Endothelial cell of umbilical vein (primary cell): ENCODE results near the gene RPS6KA1. TPM values are rescaled to one million over a fixed set of nuclear protein-coding genes. Genes with fewer than 3 reads are reported as not detected.

Source experiments
- BruUV-seq: library from RNA; stranded (reverse); fragments of 400-500 nt; replicated peaks from 2 replicates; lab custom pipeline; 2021; lab: Mats Ljungman, UMichigan
- CTCF ChIA-PET: fragments of 300-600, 350-600 bp; sonication (Branson Sonifier 250); formaldehyde crosslinking; loops from one replicate; lab custom pipeline; 2021; ENCODE audit warnings: antibody characterized with exemption, inconsistent platforms; lab: Charles Lee
- POLR2A ChIA-PET: fragments of 300-600, 350-600 bp; sonication (Branson Sonifier 250); formaldehyde crosslinking; loops from one replicate; lab custom pipeline; 2021; ENCODE audit warnings: antibody characterized with exemption, inconsistent platforms; lab: Charles Lee
- DNase-seq: peaks from one replicate; pipeline ENCODE4 v3.0.0-alpha.2; 2011; ENCODE audit warnings: low read depth, low spot score
- FAIRE-seq: peaks from 2 replicates; lab custom pipeline; 2011; peaks lifted over from hg19 to GRCh38; lab: Jason Lieb, UNC
- H2AFZ ChIP-seq: 2 replicates; pipeline ENCODE4 v1.6.0; 2012; ENCODE audit warnings: low read depth, low read length, control low read depth, inconsistent platforms
- H3K27ac ChIP-seq: 2 replicates; pipeline ENCODE4 v1.5.1; 2011; ENCODE audit warnings: low read depth, mild to moderate bottlenecking, control low read depth, low read length, moderate library complexity; ENCODE audit not compliant: insufficient read depth
- H3K27me3 ChIP-seq, 2 experiments: 2 replicates each; pipeline versions ENCODE4 v1.6.0 to v1.6.1; 2011; ENCODE audit warnings: low read length in 2 of 2, mixed read lengths in 1 of 2; ENCODE audit not compliant: control insufficient read depth in 2 of 2, insufficient read depth in 2 of 2
- H3K36me3 ChIP-seq, 2 experiments: 2 replicates in 1 of 2; 3 replicates in 1 of 2; pipeline ENCODE4 v1.5.1; 2011; ENCODE audit warnings: low read length in 2 of 2, mild to moderate bottlenecking in 1 of 2, moderate library complexity in 1 of 2; ENCODE audit not compliant: control insufficient read depth in 2 of 2, insufficient read depth in 2 of 2; ENCODE audit errors: extremely low read depth in 1 of 2
- H3K4me1 ChIP-seq: 3 replicates; pipeline ENCODE4 v1.5.1; 2011; ENCODE audit warnings: mild to moderate bottlenecking, low read length; ENCODE audit not compliant: control insufficient read depth, insufficient read depth; ENCODE audit errors: extremely low read depth
- H3K4me2 ChIP-seq: 2 replicates; pipeline ENCODE4 v1.6.1; 2011; ENCODE audit warnings: low read length, control low read depth, mixed read lengths; ENCODE audit not compliant: insufficient read depth
- H3K4me3 ChIP-seq, 3 experiments: fragments of 200-600 bp in 1 of 3; sonication (generic), shearing (Covaris generic) in 1 of 3; replicated peaks in 1 of 3; 2 replicates each; pipeline ENCODE4 v1.5.1; 2011 to 2016; ENCODE audit warnings: control low read depth in 3 of 3, low read length in 3 of 3, mild to moderate bottlenecking in 2 of 3, inconsistent platforms in 1 of 3, low read depth in 1 of 3, moderate library complexity in 1 of 3; ENCODE audit not compliant: insufficient read depth in 1 of 3
- H3K79me2 ChIP-seq: 2 replicates; pipeline ENCODE4 v1.6.0; 2012; ENCODE audit warnings: low read length, inconsistent platforms; ENCODE audit not compliant: control insufficient read depth, insufficient read depth
- H3K9ac ChIP-seq: replicated peaks from 2 replicates; pipeline ENCODE3; 2011; ENCODE audit warnings: low read length, control low read depth; ENCODE audit not compliant: insufficient read depth; ENCODE audit errors: extremely low read depth
- H3K9me1 ChIP-seq: replicated peaks from 3 replicates; pipeline ENCODE4 v1.6.0; 2011; ENCODE audit warnings: mild to moderate bottlenecking, low read length; ENCODE audit not compliant: control insufficient read depth, insufficient read depth; ENCODE audit errors: extremely low read depth
- H3K9me3 ChIP-seq: replicated peaks from 2 replicates; pipeline ENCODE4 v1.5.1; 2012; ENCODE audit warnings: low read length, inconsistent platforms; ENCODE audit not compliant: control insufficient read depth, insufficient read depth
- H4K20me1 ChIP-seq: replicated peaks from 2 replicates; pipeline ENCODE3; 2011; ENCODE audit warnings: mild to moderate bottlenecking, low read length; ENCODE audit not compliant: control insufficient read depth, insufficient read depth; ENCODE audit errors: extremely low read depth
- EZH2 ChIP-seq: IDR thresholded peaks from 2 replicates; pipeline ENCODE4 v1.6.1; 2012; ENCODE audit warnings: borderline replicate concordance, low read depth, mild to moderate bottlenecking, moderate library complexity, low read length, inconsistent platforms; ENCODE audit not compliant: severe bottlenecking
- FOS ChIP-seq: IDR thresholded peaks from 2 replicates; pipeline ENCODE4 v1.6.1; 2011; ENCODE audit warnings: mild to moderate bottlenecking, low read length, moderate library complexity, borderline replicate concordance; ENCODE audit not compliant: insufficient read depth
- GATA2 ChIP-seq: IDR thresholded peaks from 2 replicates; pipeline ENCODE4 v1.7.0; 2011; ENCODE audit warnings: low read depth, mild to moderate bottlenecking, moderate library complexity, mixed read lengths, low read length; ENCODE audit not compliant: insufficient read length, insufficient read depth
- JUN ChIP-seq: IDR thresholded peaks from 2 replicates; pipeline ENCODE4 v1.6.1; 2011; ENCODE audit warnings: borderline replicate concordance, low read depth; ENCODE audit not compliant: insufficient read length, insufficient read depth
- MYC ChIP-seq: IDR thresholded peaks from one replicate; pipeline ENCODE4 v1.6.1; 2011; ENCODE audit warnings: mild to moderate bottlenecking, low read depth, low read length
- POLR2A ChIP-seq: IDR thresholded peaks from 2 replicates; pipeline ENCODE4 v1.6.1; 2012; ENCODE audit warnings: low read depth, mild to moderate bottlenecking, control low read depth, low read length
- POLR2AphosphoS5 ChIP-seq: IDR thresholded peaks from 2 replicates; pipeline ENCODE4 v1.6.1; 2012; ENCODE audit warnings: low read depth, mild to moderate bottlenecking, control low read depth, low read length, moderate library complexity; ENCODE audit not compliant: insufficient read depth
- dilution Hi-C: fragments of 300-500 bp; cut with MboI; formaldehyde crosslinking; loops from one replicate; pipeline ENCODE4 v1.15.0; 2019; ENCODE audit warnings: low sequenced_read_pairs; ENCODE audit not compliant: extremely low pct_ligation_motif_present
- intact Hi-C: fragments of 100-400 bp; cut with micrococcal nuclease; formaldehyde crosslinking; loops from one replicate; pipeline ENCODE4 v1.10.0; 2022
- polyA plus RNA-seq, 4 experiments: library from polyadenylated mRNA; depleted of rRNA in 3 of 4; stranded (reverse) in 3 of 4; unstranded in 1 of 4; fragments of >200 nt; gene quantifications; 2 replicates each; pipeline versions ENCODE4 v1.2.1 to v1.2.3, GENCODE V29; 2011 to 2012; ENCODE audit warnings: missing spikeins in 1 of 4
- total RNA-seq: library from RNA; stranded (reverse); gene quantifications from 2 replicates; pipeline ENCODE4 v1.2.3, GENCODE V29; 2021
- TF ChIP-seq, protein P1 (sequence below): IDR thresholded peaks from 2 replicates; pipeline ENCODE4 v1.6.1; 2011; ENCODE audit not compliant: insufficient read depth, insufficient read length
- TF ChIP-seq, protein P2 (sequence below), 2 donors: IDR thresholded peaks; 1 replicate in 1 of 2; 2 replicates in 1 of 2; pipeline ENCODE4 v1.5.1; 2011; ENCODE audit warnings: low read length in 2 of 2, mild to moderate bottlenecking in 2 of 2, moderate library complexity in 2 of 2, control low read depth in 1 of 2, inconsistent platforms in 1 of 2, low read depth in 1 of 2; ENCODE audit not compliant: insufficient read depth in 1 of 2; ENCODE audit errors: extremely low read depth in 1 of 2

Gene RPS6KA1
- total and polyA plus RNA-seq, 2 donors (not counting 3 experiments of a cell fraction or from before 2014, with no cell fraction given), result 6.7 to 15.5 TPM

DNA sequence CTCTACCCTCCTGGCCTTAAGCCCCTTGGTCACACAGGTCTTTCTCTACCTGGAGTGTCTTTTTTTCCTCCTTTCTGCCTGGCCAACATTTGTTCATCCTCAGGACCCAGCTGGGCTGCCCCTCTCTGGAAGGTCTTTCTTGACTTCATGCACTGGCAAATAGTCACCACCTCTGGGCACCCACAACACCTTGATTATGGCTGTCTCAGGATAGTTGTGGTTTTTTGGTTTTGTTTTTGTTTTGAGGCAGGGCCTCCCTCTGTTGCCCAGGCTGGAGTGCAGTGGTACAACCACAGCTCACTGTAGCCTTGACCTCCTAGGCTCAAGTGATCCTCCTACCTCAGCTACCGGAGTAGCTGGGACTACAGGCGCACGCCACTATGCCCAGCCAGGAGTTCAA is 10.8 kb downstream of the RPS6KA1 start:
- no peak for FAIRE-seq
- Histone ChIP-seq H4K20me1 (no peaks in the 10 kb centered on the region), H3K79me2 (no peaks in the 10 kb centered on the region), H3K4me3 (no peak overlapping the region), H3K36me3 (no peaks in the 10 kb centered on the region), H3K9ac (no peak overlapping the region), H2AFZ (no peak overlapping the region), H3K4me2 (no peak overlapping the region), H3K4me1 (peaks cover 2% of the 10 kb centered on the region), H3K9me1 (no peaks in the 10 kb centered on the region), H3K27me3 (no peaks in the 10 kb centered on the region), H3K27ac (no peak overlapping the region), H3K9me3 (no peaks in the 10 kb centered on the region)
- no TSS peak for BruUV-seq
- ChIA-PET CTCF (interaction anchor here (1.3 to 3.0 kb wide), 2 partner anchors 11 to 40 kb away, joined by 5 to 30 read pairs; partner anchors contain the start of gene RPS6KA1), POLR2A (no interaction called here)
- intact Hi-C loops (no loop called here), dilution Hi-C loops (no loop called here)
- no peak for DNase-seq
- TF ChIP-seq, protein P1, sequence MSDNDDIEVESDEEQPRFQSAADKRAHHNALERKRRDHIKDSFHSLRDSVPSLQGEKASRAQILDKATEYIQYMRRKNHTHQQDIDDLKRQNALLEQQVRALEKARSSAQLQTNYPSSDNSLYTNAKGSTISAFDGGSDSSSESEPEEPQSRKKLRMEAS, result no peak
- no peak for TF ChIP-seq MYC
- no peak for TF ChIP-seq POLR2A
- TF ChIP-seq, protein P2, sequence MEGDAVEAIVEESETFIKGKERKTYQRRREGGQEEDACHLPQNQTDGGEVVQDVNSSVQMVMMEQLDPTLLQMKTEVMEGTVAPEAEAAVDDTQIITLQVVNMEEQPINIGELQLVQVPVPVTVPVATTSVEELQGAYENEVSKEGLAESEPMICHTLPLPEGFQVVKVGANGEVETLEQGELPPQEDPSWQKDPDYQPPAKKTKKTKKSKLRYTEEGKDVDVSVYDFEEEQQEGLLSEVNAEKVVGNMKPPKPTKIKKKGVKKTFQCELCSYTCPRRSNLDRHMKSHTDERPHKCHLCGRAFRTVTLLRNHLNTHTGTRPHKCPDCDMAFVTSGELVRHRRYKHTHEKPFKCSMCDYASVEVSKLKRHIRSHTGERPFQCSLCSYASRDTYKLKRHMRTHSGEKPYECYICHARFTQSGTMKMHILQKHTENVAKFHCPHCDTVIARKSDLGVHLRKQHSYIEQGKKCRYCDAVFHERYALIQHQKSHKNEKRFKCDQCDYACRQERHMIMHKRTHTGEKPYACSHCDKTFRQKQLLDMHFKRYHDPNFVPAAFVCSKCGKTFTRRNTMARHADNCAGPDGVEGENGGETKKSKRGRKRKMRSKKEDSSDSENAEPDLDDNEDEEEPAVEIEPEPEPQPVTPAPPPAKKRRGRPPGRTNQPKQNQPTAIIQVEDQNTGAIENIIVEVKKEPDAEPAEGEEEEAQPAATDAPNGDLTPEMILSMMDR (IDR thresholded peaks at IDR 0.05; ENCODE audit: extremely low read depth in 1 of 2, insufficient read depth in 1 of 2, low read depth in 1 of 2, low read length in 2 of 2), result no peak
- TF ChIP-seq POLR2AphosphoS5, result no peak
- TF ChIP-seq FOS, result no peak
- no peak for TF ChIP-seq GATA2
- no peak for TF ChIP-seq EZH2
- no peak for TF ChIP-seq JUN
